ENCODE results near the gene MYOCD.

GRCh38 chr17:12736526-12736925 is 70.8 kb downstream of the MYOCD start:
- no peak for TF ChIP-seq HMGXB4 (CRISPR knock-in tag; IDR thresholded peaks at IDR 0.05; ENCODE audit: borderline replicate concordance)
- TF ChIP-seq CHD4 (IDR thresholded peaks at IDR 0.05; ENCODE audit: borderline replicate concordance), result no peak
- no peak for TF ChIP-seq CHD2 (IDR thresholded peaks at IDR 0.05; ENCODE audit: low read length, partially characterized antibody)
- TF ChIP-seq RFX5 (IDR thresholded peaks at IDR 0.05), result no peak
- no peak for TF ChIP-seq BHLHE40 (IDR thresholded peaks at IDR 0.05; ENCODE audit: low read depth, low read length)
- TF ChIP-seq MAFK (IDR thresholded peaks at IDR 0.05; ENCODE audit: partially characterized antibody), result no peak
- TF ChIP-seq MAX (IDR thresholded peaks at IDR 0.05), result no peak
- TF ChIP-seq CTCF (IDR thresholded peaks at IDR 0.05), result no peak
- no peak for TF ChIP-seq RCOR1 (IDR thresholded peaks at IDR 0.05; ENCODE audit: low read depth, low read length)

Data from A549 (cell line).